NCI-H748 treated with DMSO at 0.1 percent for 48 hours (cell line): ENCODE results near the gene C8A.

Source experiments
- DNase-seq: peaks from one replicate; lab custom pipeline; 2025; lab: John Stamatoyannopoulos, UW

The C8A gene

DNA sequence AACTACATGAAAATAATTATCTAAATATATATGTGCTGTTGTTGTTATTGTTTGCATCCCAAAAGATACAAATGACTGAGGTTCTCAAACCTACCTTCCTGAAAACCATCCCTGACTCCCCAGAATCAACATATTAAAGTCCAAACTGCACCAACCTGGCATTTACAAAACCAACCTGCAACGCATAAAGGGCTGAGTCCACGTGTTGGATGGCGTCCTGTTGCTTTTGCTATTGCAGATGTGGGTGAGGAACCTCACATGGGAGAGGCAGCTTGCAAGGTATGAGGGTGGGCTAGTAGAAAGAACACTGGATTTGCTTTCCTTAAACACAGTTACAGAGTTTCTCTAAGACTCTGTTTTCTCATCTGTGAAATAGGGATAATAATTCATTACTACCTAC is 112.8 kb downstream of the C8A start:
- DNase-seq: no peak
